ENCODE data around the gene IL34.
"Not testable (repeated sequence)": the region's sequence is repeated elsewhere in the genome, so short reads cannot be mapped to it uniquely, and the experiment has no call there.

IL34 gene

DNA sequence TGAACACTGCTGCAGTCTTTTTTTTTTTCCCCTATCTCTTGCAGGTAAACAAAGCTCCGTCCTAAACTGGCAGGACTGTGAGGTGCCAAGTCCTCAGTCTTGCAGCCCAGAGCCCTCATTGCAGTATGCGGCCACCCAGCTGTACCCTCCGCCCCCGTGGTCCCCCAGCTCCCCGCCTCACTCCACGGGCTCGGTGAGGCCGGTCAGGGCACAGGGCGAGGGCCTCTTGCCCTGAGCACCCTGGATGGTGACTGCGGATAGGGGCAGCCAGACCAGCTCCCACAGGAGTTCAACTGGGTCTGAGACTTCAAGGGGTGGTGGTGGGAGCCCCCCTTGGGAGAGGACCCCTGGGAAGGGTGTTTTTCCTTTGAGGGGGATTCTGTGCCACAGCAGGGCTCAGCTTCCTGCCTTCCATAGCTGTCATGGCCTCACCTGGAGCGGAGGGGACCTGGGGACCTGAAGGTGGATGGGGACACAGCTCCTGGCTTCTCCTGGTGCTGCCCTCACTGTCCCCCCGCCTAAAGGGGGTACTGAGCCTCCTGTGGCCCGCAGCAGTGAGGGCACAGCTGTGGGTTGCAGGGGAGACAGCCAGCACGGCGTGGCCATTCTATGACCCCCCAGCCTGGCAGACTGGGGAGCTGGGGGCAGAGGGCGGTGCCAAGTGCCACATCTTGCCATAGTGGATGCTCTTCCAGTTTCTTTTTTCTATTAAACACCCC, 13.8 kb downstream of the IL34 start:
- no peak for DNase-seq

DNA sequence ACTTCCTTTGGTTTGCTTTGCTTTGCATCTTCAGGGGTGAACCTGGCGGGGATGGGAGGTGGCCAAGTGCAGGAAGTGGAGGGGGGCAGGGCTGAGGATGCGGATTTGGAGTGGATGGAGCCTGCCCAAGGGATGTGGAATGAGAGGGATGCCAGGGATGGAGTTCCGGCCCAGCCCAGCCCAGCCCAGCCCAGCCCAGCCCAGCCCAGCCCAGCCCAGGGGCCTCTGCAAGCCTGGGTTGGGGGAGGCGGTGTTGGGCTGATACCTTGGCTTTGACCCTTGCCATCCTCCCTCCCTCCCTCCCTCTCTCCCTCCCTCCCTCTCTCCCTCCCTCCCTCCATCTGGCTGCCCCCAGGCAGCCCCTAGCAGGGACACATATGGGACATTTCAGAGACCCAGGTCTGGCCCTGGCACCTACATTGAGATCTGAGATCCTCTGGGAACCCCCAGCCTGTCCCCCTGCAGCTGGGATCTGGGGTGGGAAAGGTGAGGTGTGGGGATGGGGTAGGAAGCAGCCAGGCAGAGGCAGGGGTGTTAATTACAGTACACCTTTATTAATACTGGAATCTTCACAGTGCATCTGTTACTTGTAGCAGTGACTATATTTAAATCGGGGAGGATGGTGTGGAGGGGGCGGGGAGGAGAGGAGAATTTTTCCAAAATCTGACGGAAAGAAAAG, 14.5 kb downstream of the IL34 start:
- no peak for DNase-seq

DNA sequence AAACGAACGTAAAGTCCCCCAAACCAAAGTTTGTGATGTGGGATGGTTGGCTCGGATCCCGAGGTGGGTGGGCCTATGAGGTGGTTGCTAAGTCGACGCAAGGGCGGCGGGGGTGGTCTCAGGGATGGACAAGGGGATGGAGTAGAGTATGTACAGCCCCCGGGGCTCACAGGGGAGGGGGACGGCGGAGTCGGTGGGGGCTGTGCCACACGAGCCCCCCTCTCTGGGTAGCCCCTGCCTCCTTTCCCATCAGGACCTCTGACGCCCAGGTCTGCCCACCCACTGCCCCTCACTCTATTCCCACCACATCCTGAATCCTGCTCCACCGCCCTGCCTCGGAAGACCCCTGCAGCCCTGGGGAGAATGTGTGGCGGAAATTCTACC, 15.2 kb downstream of the IL34 start:
- no peak for DNase-seq

DNA sequence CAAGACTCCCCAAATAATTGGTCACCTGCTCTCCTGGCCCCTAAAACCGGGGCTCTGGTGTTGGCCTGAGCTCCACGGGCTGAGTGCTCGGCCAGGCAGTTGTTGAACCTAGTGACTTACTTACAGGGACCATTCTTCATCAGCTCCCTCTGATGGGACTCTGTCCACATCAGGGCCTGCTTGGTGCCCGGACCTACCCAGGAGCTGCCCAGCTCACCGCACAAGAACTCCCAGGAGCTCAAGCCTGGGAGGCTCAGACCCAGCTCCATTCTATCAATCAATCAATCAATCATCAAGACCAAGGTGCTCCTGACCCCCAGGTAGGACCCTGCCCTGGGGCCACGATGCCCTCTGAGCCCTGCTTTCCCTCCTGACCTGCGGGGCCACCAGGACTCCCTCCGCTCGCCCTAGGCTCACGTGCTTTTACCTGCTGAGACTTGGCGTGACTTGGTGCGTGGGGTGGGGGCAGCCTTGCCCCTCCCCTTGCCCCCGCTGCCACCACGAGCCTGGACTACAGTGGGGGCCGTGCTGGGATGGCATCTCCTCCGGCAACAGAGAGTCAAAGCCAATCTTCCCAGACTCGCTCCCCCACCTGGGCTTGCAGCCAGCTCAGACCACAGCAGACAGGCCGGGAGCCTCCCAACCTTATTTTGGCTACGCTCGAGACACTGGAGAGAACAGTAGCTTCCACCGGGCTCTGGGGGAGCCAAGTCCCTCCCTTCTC, 15.7 kb downstream of the IL34 start:
- DNase-seq, result no peak

DNA sequence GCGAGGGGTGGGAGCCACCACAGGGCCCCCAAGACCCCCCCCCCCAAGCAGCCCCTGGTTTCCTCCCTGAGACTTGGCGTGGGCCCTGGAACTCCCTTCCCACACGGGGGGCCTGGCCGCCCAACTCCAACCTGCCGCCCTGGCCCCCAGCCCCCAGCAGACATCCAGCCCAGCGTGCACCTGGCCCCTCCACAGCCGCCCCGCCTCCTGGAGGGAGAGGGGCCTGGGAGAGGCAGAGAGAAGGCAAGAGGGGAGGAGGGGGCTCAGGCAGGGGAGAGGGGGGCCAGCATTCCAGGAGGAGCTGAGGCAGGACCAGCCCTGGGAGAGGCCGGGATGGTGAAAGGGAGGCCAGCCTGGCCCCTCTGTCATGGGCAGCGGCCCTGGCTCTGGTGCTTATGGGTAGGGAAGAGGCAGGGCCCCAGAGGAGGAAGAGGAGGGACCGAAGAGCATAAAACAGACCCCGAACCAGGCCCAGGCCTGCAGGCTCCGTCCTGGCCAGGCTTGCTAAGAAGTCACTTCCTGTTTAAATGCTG, 16.7 kb downstream of the IL34 start:
- DNase-seq, result no peak

DNA sequence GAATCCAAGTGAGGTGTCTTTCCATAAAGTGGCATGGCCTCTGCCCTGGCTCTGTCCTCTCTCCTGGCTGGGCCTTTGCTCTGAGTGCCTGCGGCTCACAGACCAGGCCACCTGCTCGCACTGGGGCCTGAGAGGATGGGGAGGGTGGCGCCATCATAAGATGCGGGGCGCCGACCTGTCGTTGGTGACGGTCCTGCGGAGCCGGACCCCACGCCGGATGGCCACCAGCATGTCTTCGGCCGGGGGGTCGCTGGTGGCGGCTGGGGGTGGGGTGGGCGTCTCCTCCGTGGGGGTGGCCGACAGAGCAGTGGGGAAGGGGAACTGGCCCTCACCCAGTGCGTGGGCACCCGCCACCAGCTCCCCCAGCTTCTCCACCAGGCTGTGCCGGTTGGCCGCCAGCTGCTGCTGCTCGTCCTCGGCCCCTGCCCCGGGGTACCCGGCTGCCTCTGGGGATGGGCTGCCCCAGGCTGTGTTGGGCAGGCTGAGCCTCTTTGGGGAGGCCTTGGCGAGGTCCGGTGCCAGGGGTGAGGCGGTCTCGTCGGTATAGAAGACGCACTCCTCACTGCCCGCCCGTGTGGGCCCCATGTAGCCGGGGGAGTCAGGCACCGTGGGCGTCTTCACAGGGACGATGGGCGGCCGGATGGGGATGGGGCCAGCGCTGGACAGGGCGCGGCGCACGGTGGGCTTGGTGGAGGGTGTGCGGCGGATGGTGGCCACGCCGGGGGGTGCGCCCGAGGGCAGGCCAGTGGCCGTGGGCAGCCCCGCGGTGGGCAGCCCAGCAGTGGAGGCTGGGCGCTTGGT, 17.4 kb downstream of the IL34 start:
- DNase-seq, result no peak

DNA sequence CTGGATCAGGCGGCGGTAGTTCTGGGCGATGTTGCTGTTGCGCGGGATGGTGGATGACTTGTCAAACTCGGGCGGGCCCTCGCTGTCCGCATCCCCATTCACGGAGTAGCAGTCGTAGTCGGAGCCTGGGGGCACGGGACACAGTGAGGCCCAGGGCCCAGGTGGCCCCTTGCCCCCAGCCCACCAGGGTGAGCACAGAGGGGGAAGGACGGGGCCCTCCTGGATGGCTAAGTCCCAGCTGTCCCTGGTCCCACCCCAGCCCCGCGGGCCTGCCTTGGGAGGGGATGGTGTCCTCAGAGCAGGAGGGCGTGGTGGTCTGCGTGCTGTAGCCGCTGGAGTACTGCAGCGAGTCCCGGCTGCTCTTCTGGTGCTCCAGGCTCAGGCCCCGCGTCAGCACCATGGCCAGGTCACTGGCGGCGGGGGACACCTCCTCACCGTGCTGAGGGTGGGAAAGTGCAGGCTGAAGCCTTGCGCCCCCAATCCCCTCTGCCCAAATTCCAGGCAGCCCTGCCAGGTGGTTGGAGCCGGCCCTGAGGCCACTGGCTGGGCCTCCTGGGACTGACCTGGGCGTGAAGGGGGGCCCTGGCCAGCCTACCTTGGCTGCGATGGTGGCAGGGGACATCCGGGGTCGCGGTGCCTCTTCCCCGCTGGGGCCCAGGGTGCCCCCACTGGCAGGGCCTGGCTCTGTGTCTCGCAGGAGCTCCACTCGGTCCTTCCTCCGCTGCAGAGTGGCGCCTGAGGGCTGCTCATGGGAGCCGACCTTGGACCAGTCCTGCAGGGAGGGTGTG, 18.2 kb downstream of the IL34 start:
- DNase-seq, result no peak

DNA sequence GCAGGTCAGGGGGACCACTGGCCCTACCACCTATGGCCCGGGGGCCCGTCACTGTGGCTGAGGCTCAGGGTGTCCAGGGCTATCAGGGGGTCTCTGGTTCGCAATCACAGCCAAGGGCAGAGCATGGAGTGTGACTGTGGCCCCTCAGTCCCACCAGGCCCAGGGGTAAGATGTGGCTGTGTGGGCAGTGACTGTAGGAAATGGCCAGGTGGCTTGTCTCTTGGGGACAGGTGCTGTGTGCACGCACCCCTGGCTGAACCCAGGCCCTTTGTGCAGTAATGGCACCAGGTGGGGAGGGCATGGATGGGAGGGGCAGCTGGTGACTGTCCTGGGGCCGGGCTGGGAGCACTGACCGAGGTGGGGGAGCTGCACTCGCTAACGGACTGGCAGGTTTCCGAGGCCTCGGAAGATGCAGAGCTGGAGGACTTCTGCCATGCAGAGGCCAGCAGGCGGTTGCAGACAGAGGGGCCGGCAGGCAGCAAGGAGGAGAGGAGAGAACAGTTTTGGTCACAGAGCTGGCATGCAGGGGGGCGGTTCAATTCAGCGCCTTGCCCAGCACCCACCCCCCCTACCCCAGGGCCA, 18.8 kb downstream of the IL34 start:
- DNase-seq, result no peak

DNA sequence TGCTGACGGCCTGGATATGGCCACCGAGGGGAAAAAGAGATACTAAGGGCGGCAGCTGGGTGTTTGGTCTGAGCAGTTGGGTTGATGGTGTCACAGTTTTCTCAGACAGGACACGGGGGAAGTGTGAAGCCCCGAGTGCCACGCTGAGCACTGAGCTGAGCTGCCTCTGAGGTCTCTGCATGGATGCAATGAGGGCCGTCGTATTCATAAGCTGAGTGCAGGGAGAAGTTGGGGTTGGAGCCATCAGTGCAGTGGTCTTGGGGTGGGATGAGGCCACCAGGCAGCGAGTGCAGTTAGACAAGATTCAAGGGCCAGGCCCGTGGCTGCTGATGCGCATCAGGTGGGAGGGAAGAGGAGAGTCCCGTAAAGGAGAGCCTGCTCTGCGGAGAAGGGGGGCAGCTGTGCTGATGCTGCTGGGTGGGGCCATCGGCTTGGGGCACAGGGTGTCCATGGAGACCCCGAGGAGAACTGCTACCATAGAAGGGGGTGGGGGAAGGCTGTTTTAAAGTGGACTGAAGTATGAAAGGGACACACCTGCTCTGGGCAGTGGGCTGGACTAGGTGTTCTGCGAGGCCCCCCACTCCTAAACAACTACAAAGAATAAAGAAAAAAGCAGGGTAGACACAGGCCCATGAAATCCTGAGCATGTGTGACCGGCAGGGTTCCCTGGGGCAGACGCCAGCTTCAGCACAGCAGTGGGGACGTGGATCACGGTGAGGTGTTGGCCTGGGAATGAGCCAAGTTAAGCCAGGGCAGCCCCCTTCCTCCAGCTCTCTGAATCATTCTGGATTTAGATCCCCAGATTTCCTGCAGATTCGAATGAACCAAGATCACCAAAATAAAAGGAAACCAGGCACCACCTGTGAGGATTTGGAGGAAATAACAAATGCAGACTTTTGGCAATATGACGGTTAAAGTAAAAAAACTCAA, 19.7 kb downstream of the IL34 start:
- DNase-seq, result no peak

DNA sequence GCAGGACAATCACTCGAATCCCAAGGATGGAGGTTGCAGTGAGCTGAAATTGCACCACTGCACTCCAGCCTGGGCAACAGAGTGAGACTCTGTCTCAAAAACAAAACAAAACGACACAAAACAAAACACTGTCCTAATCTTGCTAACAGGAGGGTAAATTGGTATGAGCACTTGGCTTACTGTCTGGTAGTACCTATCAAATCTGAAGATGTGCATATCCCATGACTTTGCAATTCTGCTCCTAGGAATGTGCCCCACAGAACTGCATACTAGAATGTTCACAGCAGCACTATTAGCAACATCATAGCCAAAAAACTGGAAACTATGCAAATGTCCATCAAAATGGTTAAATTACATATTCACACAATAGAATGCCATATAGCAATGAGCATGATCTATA, 23.8 kb downstream of the IL34 start:
- DNase-seq, result no peak

DNA sequence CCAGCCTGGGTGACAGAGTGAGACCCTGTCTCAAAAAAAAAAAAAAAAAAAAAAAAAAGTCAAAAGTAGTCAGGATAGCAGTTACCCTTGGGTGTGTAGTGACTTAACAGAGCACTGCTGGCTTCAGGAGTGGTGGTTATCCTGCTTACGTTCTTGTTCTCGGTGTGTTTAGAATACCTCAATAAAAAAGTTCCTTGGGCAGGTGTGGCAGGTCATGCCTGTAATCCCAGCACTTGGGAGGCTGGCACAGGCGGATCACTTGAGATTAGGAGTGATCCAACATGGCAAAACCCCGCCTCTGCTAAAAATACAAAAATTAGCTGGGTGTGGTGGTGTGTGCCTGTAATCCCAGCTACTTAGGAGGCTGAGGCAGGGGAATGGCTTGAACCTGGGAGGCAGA, 24.6 kb downstream of the IL34 start:
- not testable (repeated sequence) for DNase-seq

DNA sequence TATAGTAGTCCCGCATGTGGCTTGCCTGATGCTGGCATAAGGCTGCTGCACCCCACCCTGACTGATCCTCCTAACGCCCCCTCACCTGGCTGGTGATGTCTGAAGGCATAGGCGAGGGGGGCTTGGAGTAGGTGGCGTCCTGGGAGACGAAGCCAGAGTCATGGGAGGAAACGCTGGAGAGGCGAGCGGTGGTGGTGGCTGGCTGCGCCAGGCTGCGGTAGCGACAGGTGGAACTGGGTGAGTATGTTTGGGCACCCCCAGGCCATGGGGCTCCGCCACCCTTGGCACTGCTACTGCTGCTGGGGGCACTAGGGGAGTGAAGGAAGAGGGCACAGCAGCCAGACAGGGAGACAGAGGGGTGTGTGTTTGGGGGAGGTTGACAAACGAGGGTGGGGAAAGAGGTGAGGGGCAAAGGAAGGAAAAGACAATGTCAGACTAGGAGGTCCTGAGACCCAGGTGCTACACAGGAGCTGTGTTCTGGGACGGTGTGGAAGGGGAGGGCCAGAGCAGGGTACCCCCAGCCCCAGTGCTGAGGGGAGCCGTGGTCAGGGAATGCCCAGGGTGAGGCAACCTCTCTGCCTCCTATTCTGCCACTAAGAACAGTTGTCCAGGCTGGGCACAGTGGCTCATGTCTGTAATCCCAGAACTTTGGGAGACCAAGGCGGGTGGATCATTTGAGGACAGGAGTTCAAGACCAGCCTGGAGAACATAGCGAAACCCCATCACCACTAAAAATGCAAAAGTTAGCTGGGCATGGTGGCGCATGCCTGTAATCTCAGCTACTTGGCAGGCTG, 28.1 kb downstream of the IL34 start:
- no peak for DNase-seq

DNA sequence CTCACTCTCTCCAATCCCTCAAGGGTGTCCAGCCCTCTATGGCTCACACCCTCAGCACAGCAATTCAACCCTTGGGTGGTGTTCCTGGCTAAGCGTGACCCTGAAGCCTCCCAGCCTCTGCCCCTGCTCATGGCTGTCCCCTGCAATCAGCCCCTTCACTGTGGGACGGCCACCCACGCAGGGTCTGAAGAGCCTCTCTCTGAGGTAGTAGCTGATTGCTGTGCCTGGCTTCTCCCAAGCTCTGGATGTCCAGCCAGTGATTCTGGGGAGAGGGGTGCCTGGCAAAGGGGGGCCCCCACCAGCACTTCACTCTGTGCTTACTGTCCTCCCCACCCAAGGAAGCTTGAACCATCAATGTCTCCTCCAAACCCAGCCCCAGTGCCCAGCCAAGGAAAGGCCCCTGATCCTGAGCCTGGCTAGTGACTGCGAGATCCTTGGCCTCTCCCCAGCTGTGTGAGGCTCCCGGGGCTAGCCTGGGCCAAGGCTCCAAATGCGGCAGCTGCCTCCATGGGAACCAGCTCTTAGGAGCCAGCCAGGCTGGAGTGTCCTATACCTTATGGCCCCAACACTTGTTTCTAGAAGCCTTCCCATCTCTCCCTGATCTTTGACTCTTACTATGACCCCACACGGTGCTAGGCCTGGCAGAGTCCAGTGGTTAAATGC, 29.6 kb downstream of the IL34 start:
- no peak for DNase-seq

DNA sequence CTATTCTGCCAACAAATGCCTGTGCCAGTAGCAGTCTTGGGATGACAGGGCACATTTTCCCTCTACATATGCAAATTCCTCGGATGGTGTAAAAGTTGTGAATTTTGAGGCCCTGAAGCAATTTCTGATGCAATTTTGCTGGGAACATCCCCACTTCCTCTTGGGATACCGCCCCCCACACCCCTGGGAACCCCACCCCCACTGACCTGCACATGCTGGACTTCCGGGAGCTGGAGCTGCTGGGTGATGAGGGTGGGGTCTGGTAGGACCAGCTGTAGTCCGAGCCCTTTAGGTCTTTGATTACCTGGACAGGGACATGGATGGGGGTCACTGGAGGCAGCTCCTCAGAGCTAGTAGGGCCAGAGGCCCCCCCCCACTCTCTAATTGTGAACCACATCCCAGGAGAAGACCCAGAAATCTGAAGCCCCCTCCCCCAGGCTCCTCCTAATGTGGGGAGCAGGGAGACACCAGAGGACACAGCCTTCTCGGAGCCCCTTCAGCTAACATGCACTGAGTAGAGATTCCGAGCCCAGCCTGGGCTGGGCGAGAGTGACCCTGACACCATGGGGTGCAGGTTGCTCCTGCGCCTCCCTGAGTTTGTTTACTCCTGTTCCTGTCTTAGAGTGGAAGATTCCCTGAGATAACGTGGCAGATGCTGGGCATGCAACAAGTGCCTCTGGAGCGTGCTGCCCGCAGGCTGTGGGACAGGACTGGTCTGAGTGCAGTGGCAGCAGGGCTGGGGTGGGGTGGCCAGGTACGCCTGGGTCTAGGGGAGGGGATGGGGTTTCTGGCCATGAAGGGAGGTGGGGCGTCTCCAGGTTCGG, 30.5 kb downstream of the IL34 start:
- no peak for DNase-seq

DNA sequence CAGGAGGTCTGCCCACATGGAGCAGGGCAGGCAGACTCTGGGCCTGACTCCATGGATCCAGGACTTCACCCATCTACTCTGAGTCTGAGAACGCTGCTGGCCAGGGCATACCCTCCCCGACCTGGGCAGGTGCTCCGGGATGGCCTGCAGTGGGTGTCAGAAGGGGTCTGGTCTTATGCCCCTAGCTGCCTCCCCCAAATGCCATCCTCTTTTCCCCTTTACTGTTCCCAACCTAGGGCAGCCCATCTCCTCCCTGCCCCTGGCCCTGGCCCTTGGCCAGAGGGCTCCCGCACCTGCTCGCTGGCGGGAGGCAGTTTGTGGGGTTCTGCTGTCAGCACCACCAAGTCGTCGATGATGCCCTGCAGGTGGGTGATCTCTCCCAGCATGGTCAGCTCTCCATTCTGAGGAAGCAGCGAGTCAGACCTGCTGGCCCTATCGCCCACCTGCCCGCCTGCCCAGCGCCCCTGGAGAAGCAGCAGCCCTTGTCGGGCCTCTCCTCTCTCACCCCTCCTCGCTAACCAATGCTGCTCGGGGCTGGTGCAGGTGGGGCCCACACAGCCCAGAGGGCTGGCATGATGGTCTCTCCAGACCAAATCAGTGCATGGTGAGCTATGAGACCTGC, 31.3 kb downstream of the IL34 start:
- no peak for DNase-seq

DNA sequence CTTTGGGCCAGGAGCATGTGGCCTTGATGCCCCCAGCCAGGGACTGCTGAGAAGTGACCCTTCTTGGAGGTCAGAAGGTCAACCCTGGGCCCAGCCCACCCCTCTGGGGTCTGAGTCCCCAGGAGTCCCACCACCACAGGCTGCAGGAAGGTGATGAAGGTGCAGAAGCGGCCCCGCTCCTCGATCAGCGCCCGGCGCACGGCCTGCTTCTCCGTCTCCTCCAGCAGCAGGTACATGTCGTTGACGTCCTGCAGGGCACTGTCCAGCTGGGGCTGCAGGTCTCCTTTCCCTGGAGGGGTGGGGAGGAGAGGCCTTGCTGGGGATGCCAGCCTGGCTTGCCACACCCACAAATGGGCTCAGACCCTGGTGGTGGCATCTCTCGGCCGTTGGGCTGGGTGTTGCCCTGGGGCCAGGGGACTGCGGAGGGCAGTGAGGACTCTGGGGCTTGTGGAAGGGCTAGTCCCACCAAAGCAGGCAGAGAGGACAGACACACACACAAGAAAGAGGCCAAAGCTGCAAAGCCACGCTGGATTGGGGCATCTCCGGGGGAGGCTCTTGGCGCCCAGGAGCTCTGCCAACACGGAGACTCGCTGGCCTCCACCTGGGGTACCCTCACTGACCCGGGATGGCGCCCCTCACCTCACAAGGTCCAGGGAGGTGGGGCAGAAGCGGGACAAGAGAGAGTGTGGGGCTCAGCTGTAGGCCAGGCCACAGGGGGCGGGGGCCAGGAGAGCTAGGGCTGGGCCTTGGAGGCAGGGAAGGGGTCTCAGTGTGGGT, 31.9 kb downstream of the IL34 start:
- DNase-seq, result no peak
